ENCODE data around the gene ASB18. TPM values are rescaled to one million over a fixed set of nuclear protein-coding genes. Genes with fewer than 3 reads are reported as not detected.

Gene ASB18
- total and polyA plus RNA-seq, 2 of the 8 experiments (the other 6 are each of a cell fraction or from before 2014, with no cell fraction given) = not detected

GRCh38 chr2:236173729-236174607 is 90.2 kb downstream of the ASB18 start:
- H2BK15ac ChIP-seq (ENCODE audit: low read length) = no peak overlapping the region
- peak overlapping the region; percentile 95; the same call in 1 of the 2 replicates for H2BK20ac ChIP-seq (ENCODE audit: low read length)
- peaks cover 12% of the 10 kb centered on the region; the same call in 1 of the 2 replicates for H3K23me2 ChIP-seq (ENCODE audit: low read depth, low read length)
- H4K91ac ChIP-seq (replicated peaks; ENCODE audit: insufficient read length, low read length) = no peak overlapping the region
- H3K18ac ChIP-seq (ENCODE audit: extremely low read depth, low read length) = peak overlapping the region; percentile 65; the same call in 1 of the 2 replicates
- no peak overlapping the region for H3K56ac ChIP-seq (replicated peaks; ENCODE audit: insufficient read length, low read depth, low read length)
- no peaks in the 10 kb centered on the region for H3K79me2 ChIP-seq (ENCODE audit: control insufficient read depth in 1 of 2, insufficient read depth in 2 of 2, low read length in 2 of 2)
- H3K4me1 ChIP-seq (replicated peaks in 1 of 4; ENCODE audit: control insufficient read depth in 3 of 4, insufficient read depth in 4 of 4, low read length in 3 of 4) = peaks cover 17 to 56% (median 34%) of the 10 kb centered on the region in 4 experiments
- CTCF ChIA-PET (ENCODE audit: partially characterized antibody) = interaction anchor here (1.0 to 5.1 kb wide), 5 partner anchors 9 to 395 kb away, joined by 3 to 44 read pairs (median 4); no protein-coding TSS in a partner anchor
- H3K79me1 ChIP-seq (ENCODE audit: low read depth, low read length) = no peaks in the 10 kb centered on the region
- no peak overlapping the region for H4K8ac ChIP-seq (ENCODE audit: extremely low read depth, insufficient read depth, low read length)
- peaks cover 0 to 2% (median 0%) of the 10 kb centered on the region in 4 experiments; a peak in 1 of 8 replicates for H3K36me3 ChIP-seq (ENCODE audit: control insufficient read depth in 2 of 4, insufficient read depth in 4 of 4, low read length in 3 of 4)
- H4K5ac ChIP-seq (ENCODE audit: insufficient read length, low read depth, low read length) = no peak overlapping the region
- POLR2A ChIA-PET (ENCODE audit: partially characterized antibody) = interaction anchor here (0.9 to 2.3 kb wide), 5 partner anchors 11 to 64 kb away, joined by 3 to 5 read pairs (median 4); no protein-coding TSS in a partner anchor
- peak overlapping the region in 2 of 4 experiments; percentile 6 to 46; a peak in 4 of 8 replicates for H3K4me3 ChIP-seq (ENCODE audit: extremely low read depth in 1 of 4, insufficient read depth in 2 of 4, low read depth in 3 of 4, low read length in 4 of 4)
- DNase-seq (ENCODE audit: low read depth in 1 of 2, low spot score in 2 of 2) = peak in 1 of 2 experiments; percentile 53
- H2AFZ ChIP-seq (ENCODE audit: low read length) = no peak overlapping the region
- H3K14ac ChIP-seq (ENCODE audit: insufficient read length) = no peak overlapping the region
- H2AK5ac ChIP-seq (ENCODE audit: low read depth, low read length) = no peak overlapping the region
- no peak overlapping the region for H3K27ac ChIP-seq (ENCODE audit: low read depth, low read length)
- H4K20me1 ChIP-seq (replicated peaks in 1 of 2; ENCODE audit: control insufficient read depth in 1 of 2, insufficient read depth in 2 of 2, low read length in 2 of 2) = peaks cover 17 to 20% of the 10 kb centered on the region in 2 experiments
- TF ChIP-seq RNF2 (IDR thresholded peaks at IDR 0.05; ENCODE audit: borderline replicate concordance, low read depth, low read length, missing control alignments, poor library complexity, severe bottlenecking) (peak; percentile 52), SUZ12 (IDR thresholded peaks at IDR 0.05; ENCODE audit: low read length) (peak; percentile 1; the same call in 1 of the 2 replicates), EZH2 (IDR thresholded peaks at IDR 0.05; ENCODE audit: low read depth, low read length, severe bottlenecking) (peak; percentile 32), NANOG (IDR thresholded peaks at IDR 0.05; ENCODE audit: insufficient read depth, low read depth, low read length, poor library complexity, severe bottlenecking) (no peak)
- no peak overlapping the region for H3K9ac ChIP-seq (replicated peaks in 1 of 4; ENCODE audit: extremely low read depth in 1 of 4, low read depth in 3 of 4, low read length in 3 of 4)
- no peaks in the 10 kb centered on the region for H3K9me3 ChIP-seq (ENCODE audit: insufficient read depth in 2 of 2, low read depth in 1 of 2, low read length in 1 of 2)
- 10% methylated on average over 20 of the region's 23 CpGs; no CpG with 5 or more reads in 1 of the 2 experiments for WGBS, 2 experiments (ENCODE audit: extremely low coverage in 1 of 2, insufficient coverage in 1 of 2, insufficient read length in 1 of 2, insufficient replicate concordance in 2 of 2, low coverage in 1 of 2, low lambda C conversion rate in 2 of 2, missing lambda C conversion rate in 1 of 2)
- peak overlapping the region; percentile 22; the same call in 1 of the 2 replicates for H2BK12ac ChIP-seq (ENCODE audit: low read depth, low read length)
- peaks cover 75 to 93% (median 87%) of the 10 kb centered on the region in 4 experiments for H3K27me3 ChIP-seq (replicated peaks in 1 of 4; ENCODE audit: control insufficient read depth in 3 of 4, extremely low read depth in 1 of 4, insufficient read depth in 3 of 4, low read length in 3 of 4)
- no peak overlapping the region for H3K4ac ChIP-seq (replicated peaks; ENCODE audit: insufficient read length, low read depth, low read length)
- no peak for FAIRE-seq
- H2BK5ac ChIP-seq (ENCODE audit: low read depth, low read length) = no peak overlapping the region
- H3K4me2 ChIP-seq (ENCODE audit: insufficient read depth in 1 of 2, low read depth in 2 of 2, low read length in 2 of 2) = peak overlapping the region; percentile 56 to 59
- H3K23ac ChIP-seq (ENCODE audit: insufficient read length) = no peak overlapping the region
- H2BK120ac ChIP-seq (replicated peaks; ENCODE audit: low read depth, low read length) = no peak overlapping the region

Data from H1 (cell line).